Measurements from ENCODE around the gene ADAMTS15. TPM values are rescaled to one million over a fixed set of nuclear protein-coding genes. Genes with fewer than 3 reads are reported as not detected.
A peak's percentile ranks its signal among the peaks of the same experiment; 100 is the strongest.

The ADAMTS15 gene
- total and polyA plus RNA-seq, 12 donors: 7.7 to 49.4 (median 16.4) TPM

GRCh38 chr11:130414107-130415080 is 34.1 kb upstream of the ADAMTS15 start:
- no peak overlapping the region for H3K27ac ChIP-seq
- WGBS, 2 donors: 80 to 85% methylated on average over 24 of the region's 24 CpGs
- no peak overlapping the region for H3K4me3 ChIP-seq
- ATAC-seq (no peak), DNase-seq (no peak)
- no peaks in the 10 kb centered on the region for H3K4me1 ChIP-seq
- no peaks in the 10 kb centered on the region for H3K9me3 ChIP-seq
- intact Hi-C loops (cut with DNase I): loop anchor here in 1 of 10 donors (5.0 kb wide), 1 partner anchor 1058 kb away; no protein-coding TSS in a partner anchor
- no peak for TF ChIP-seq CTCF (IDR thresholded peaks at IDR 0.05)
- peaks cover 0 to 5% (median 0%) of the 10 kb centered on the region in 7 donors for H3K27me3 ChIP-seq
- no peaks in the 10 kb centered on the region for H3K36me3 ChIP-seq

GRCh38 chr11:130415731-130416529 is 32.5 kb upstream of the ADAMTS15 start:
- Histone ChIP-seq H3K9me3 (no peaks in the 10 kb centered on the region), H3K4me3 (no peak overlapping the region), H3K36me3 (no peaks in the 10 kb centered on the region), H3K27me3 (peaks cover 0 to 5% (median 0%) of the 10 kb centered on the region in 7 donors), H3K27ac (no peak overlapping the region), H3K4me1 (peaks cover 0 to 9% (median 3%) of the 10 kb centered on the region in 9 donors)
- intact Hi-C loops (cut with DNase I): no loop called here
- TF ChIP-seq CTCF (IDR thresholded peaks at IDR 0.05): no peak
- ATAC-seq (peak in 1 of 8 donors; percentile 19), DNase-seq (no peak)
- 85 to 88% methylated on average over 37 of the region's 37 CpGs for WGBS, 2 donors

- Histone ChIP-seq H3K4me3 (no peak overlapping the region), H3K9me3 (no peaks in the 10 kb centered on the region), H3K27me3 (peaks cover 0 to 3% (median 0%) of the 10 kb centered on the region in 7 donors), H3K27ac (no peak overlapping the region), H3K4me1 (peaks cover 0 to 9% (median 5%) of the 10 kb centered on the region in 9 donors), H3K36me3 (no peaks in the 10 kb centered on the region)
- intact Hi-C loops (cut with DNase I): no loop called here
- no peak for DNase-seq
- no peak for ATAC-seq
- 79 to 82% methylated on average over 12 of the region's 12 CpGs for WGBS, 2 donors
- no peak for TF ChIP-seq CTCF (IDR thresholded peaks at IDR 0.05)
Measured at GRCh38 chr11:130416530-130416882, 31.9 kb upstream of the ADAMTS15 start.

GRCh38 chr11:130416906-130417305 is 31.5 kb upstream of the ADAMTS15 start:
- H3K27ac ChIP-seq: no peak overlapping the region
- peaks cover 0 to 9% (median 5%) of the 10 kb centered on the region in 9 donors for H3K4me1 ChIP-seq

More at GRCh38 chr11:130416906-130417305, 31.5 kb upstream of the ADAMTS15 start:
- intact Hi-C loops (cut with DNase I): no loop called here
- no peak overlapping the region for H3K4me3 ChIP-seq
- ATAC-seq (no peak), DNase-seq (no peak)
- H3K9me3 ChIP-seq: no peaks in the 10 kb centered on the region
- no peaks in the 10 kb centered on the region for H3K36me3 ChIP-seq
- H3K27me3 ChIP-seq: peaks cover 0 to 2% (median 0%) of the 10 kb centered on the region in 7 donors
- no peak for TF ChIP-seq CTCF (IDR thresholded peaks at IDR 0.05)
- 94 to 97% methylated on average over 11 of the region's 11 CpGs for WGBS, 2 donors

All from heart right ventricle (tissue), 16 donors.